ENCODE results near the gene TRAPPC12.

DNA sequence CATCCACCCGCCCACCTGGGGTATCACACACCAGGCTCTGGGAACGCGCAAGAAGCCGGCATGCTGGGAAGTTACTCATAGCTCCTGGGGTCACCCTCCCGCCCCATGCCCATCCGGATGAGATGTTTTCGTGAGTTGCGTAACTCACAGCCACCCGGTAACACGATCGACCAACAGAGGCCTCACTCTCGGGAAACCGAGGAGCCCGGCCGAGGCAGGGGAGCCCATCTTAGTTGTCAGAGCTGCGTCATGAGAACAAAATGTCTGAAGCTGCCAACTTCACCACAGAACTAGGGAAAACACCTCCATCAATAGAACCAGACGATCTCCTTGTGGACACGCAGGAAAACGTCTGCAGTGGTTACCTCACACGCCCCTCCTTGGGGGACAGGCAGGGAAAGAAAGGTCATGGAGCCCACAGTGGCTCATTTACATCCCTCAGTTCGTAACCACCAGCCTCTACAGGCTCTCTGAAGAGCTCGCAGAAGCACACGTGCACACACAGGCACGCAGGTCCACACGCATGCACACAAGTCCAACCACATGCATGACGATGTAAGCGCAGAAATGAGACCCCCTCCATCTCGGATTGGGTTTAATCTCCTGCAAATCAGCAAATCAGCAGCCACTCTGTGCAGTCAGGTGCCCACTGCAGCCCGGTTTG, 113.6 kb downstream of the TRAPPC12 start:
- TF ChIP-seq, protein P1, sequence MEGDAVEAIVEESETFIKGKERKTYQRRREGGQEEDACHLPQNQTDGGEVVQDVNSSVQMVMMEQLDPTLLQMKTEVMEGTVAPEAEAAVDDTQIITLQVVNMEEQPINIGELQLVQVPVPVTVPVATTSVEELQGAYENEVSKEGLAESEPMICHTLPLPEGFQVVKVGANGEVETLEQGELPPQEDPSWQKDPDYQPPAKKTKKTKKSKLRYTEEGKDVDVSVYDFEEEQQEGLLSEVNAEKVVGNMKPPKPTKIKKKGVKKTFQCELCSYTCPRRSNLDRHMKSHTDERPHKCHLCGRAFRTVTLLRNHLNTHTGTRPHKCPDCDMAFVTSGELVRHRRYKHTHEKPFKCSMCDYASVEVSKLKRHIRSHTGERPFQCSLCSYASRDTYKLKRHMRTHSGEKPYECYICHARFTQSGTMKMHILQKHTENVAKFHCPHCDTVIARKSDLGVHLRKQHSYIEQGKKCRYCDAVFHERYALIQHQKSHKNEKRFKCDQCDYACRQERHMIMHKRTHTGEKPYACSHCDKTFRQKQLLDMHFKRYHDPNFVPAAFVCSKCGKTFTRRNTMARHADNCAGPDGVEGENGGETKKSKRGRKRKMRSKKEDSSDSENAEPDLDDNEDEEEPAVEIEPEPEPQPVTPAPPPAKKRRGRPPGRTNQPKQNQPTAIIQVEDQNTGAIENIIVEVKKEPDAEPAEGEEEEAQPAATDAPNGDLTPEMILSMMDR (IDR thresholded peaks at IDR 0.05): no peak
- TF ChIP-seq POLR2A (IDR thresholded peaks at IDR 0.05) (no peak), POLR2AphosphoS5 (IDR thresholded peaks at IDR 0.05) (peak in 1 of 3 donors; percentile 24)
